Spinal cord (tissue), 10 donors: ENCODE data around the gene BAIAP2. TPM values are rescaled to one million over a fixed set of nuclear protein-coding genes. Genes with fewer than 3 reads are reported as not detected.

Experiments used
- DNase-seq, 6 donors: peaks; one replicate each; pipeline versions ENCODE4 v3.0.0 to v3.0.0-alpha.2; 2013 to 2015; ENCODE audit warnings: low spot score in 6 of 6, low read depth in 4 of 6
- H3K27ac ChIP-seq: one replicate; pipeline ENCODE4 v1.5.1; 2013; ENCODE audit warnings: low read depth, low read length, control low read depth
- H3K27me3 ChIP-seq: one replicate; pipeline ENCODE4 v1.6.1; 2013; ENCODE audit warnings: low read length; ENCODE audit not compliant: control insufficient read depth, insufficient read depth
- H3K36me3 ChIP-seq: one replicate; pipeline ENCODE4 v1.6.1; 2013; ENCODE audit warnings: low read length; ENCODE audit not compliant: control insufficient read depth, insufficient read depth
- H3K4me1 ChIP-seq: one replicate; pipeline ENCODE4 v1.6.1; 2013; ENCODE audit warnings: low read length; ENCODE audit not compliant: control insufficient read depth, insufficient read depth
- H3K4me3 ChIP-seq: one replicate; pipeline ENCODE4 v1.5.1; 2013; ENCODE audit warnings: low read depth, low read length, control low read depth
- H3K9me3 ChIP-seq: one replicate; pipeline ENCODE4 v1.6.1; 2013; ENCODE audit warnings: low read length; ENCODE audit not compliant: control insufficient read depth, insufficient read depth
- WGBS: methylation state at CpG from one replicate; pipeline ENCODE4 v1.1.5; 2013; ENCODE audit warnings: missing lambda C conversion rate; ENCODE audit not compliant: insufficient coverage; 5-methylcytosine and 5-hydroxymethylcytosine counted together
- polyA plus RNA-seq, 2 donors: library from polyadenylated mRNA; unstranded; fragments of 120-200 nt; gene quantifications; one replicate each; pipeline ENCODE4 v1.2.1, GENCODE V29; 2013; ENCODE audit not compliant: insufficient read length in 2 of 2
- total RNA-seq, 2 donors: library from RNA; depleted of rRNA in 1 of 2; stranded (reverse); fragments of 120-200 nt in 1 of 2; fragments of >200 nt in 1 of 2; gene quantifications; one replicate each; pipeline versions ENCODE4 v1.2.3 to v1.2.4, GENCODE V29; 2013 to 2014
- donor health status: healthy.

The BAIAP2 gene
- total and polyA plus RNA-seq, 4 donors = 16.8 to 55.6 (median 37.8) TPM

DNA sequence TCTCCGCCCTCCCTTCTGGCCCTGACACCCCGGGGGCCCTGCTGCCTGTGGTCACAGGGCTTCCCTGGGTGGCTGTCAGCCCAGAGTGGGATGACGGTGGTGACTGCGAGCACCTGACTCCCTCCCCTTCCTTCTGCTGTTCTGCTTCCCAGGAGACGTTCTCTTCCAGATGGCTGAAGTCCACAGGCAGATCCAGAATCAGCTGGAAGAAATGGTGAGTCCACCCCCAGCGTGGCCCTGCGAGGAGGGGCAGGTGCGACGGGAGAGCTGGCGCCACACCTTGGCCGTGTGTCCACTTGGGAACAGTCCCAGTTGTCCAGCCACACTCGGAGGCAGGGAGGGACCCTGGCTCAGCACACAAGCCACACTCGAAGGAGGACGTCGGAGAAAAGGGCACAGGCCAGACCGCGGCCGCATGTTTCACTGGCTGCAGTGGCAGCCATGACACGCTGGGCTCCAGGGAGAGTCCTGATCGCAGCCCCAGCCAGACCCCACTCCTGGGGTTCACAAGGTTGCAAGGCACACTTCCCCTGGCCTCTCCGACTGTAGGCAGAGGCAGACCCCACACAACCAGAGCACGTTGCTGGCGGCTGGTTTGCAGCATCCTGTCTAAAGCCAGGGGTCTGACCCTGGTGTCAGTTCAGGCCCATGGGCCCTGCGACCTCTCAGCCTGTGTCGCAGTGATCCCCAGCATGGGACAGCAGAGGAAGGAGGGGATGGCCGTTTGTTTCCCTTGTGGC lies 49.9 kb downstream of the BAIAP2 start:
- DNase-seq = no peak
- no peak overlapping the region for H3K4me3 ChIP-seq
- no peak overlapping the region for H3K27ac ChIP-seq
- peaks cover 96% of the 10 kb centered on the region for H3K36me3 ChIP-seq
- WGBS = 73% methylated on average over 26 of the region's 26 CpGs
- H3K27me3 ChIP-seq = no peaks in the 10 kb centered on the region
- no peaks in the 10 kb centered on the region for H3K9me3 ChIP-seq
- H3K4me1 ChIP-seq = peaks cover 51% of the 10 kb centered on the region

- peaks cover 97% of the 10 kb centered on the region for H3K36me3 ChIP-seq
- H3K9me3 ChIP-seq = no peaks in the 10 kb centered on the region
- 86% methylated on average over 20 of the region's 20 CpGs for WGBS
- no peak for DNase-seq
- H3K27ac ChIP-seq = no peak overlapping the region
- H3K27me3 ChIP-seq = no peaks in the 10 kb centered on the region
- H3K4me1 ChIP-seq = peaks cover 50% of the 10 kb centered on the region
- H3K4me3 ChIP-seq = no peak overlapping the region
Measured at GRCh38 chr17:81085420-81085911, 50.5 kb downstream of the BAIAP2 start.

GRCh38 chr17:81086789-81087551 lies 52.0 kb downstream of the BAIAP2 start:
- no peak overlapping the region for H3K4me3 ChIP-seq
- no peaks in the 10 kb centered on the region for H3K9me3 ChIP-seq
- no peaks in the 10 kb centered on the region for H3K27me3 ChIP-seq
- H3K36me3 ChIP-seq = peaks cover 95% of the 10 kb centered on the region
- H3K27ac ChIP-seq = no peak overlapping the region
- peaks cover 47% of the 10 kb centered on the region for H3K4me1 ChIP-seq
- no peak for DNase-seq
- WGBS = 94% methylated on average over 31 of the region's 32 CpGs

- Histone ChIP-seq H3K9me3 (no peaks in the 10 kb centered on the region), H3K27ac (no peak overlapping the region), H3K4me3 (no peak overlapping the region), H3K36me3 (peaks cover 82% of the 10 kb centered on the region), H3K4me1 (peaks cover 53% of the 10 kb centered on the region), H3K27me3 (no peaks in the 10 kb centered on the region)
- no peak for DNase-seq
- 73% methylated on average over 19 of the region's 26 CpGs for WGBS
Measured at GRCh38 chr17:81090361-81091136, 55.6 kb downstream of the BAIAP2 start.

- no peak for DNase-seq
- H3K4me1 ChIP-seq = peaks cover 59% of the 10 kb centered on the region
- H3K9me3 ChIP-seq = no peaks in the 10 kb centered on the region
- H3K36me3 ChIP-seq = peaks cover 81% of the 10 kb centered on the region
- no peaks in the 10 kb centered on the region for H3K27me3 ChIP-seq
- WGBS = 87% methylated on average over 7 of the region's 9 CpGs
- no peak overlapping the region for H3K4me3 ChIP-seq
- H3K27ac ChIP-seq = no peak overlapping the region
Measured at GRCh38 chr17:81091154-81091553, 56.2 kb downstream of the BAIAP2 start.

GRCh38 chr17:81091774-81092517 lies 57.0 kb downstream of the BAIAP2 start:
- Histone ChIP-seq H3K4me1 (peaks cover 67% of the 10 kb centered on the region), H3K27ac (no peak overlapping the region), H3K27me3 (no peaks in the 10 kb centered on the region), H3K36me3 (peaks cover 81% of the 10 kb centered on the region), H3K9me3 (no peaks in the 10 kb centered on the region), H3K4me3 (no peak overlapping the region)
- WGBS = 76% methylated on average over 19 of the region's 23 CpGs
- DNase-seq = no peak

DNA sequence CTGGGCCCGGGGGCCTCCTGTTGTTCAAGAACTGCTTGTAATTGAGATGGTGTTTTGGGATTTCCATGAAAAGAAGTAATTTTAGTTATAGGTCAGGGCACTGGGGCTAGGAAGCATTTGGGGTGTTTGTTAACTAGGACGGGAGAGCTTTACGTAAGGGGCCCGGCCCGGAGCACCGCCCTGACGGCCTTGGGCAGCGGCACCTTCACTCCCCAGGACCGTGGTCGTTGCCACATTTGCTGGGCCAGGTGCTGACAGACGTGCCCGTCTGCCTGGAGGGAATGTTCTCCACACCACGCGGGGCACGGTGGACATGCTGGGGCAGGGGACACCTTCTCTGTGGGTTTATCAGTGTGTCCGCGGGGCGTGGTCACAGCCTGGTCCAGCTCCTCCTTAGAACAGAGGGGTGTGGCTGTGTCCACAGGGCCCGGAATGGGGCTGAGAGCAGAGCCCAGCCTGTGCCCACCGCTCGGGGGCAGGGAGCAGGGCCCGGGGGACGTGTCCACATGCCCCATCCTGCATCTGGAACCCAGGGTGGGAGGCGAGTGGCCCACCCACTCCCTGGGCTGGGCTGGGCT lies 57.7 kb downstream of the BAIAP2 start:
- Histone ChIP-seq H3K4me1 (peaks cover 74% of the 10 kb centered on the region), H3K9me3 (no peaks in the 10 kb centered on the region), H3K4me3 (no peak overlapping the region), H3K36me3 (peaks cover 75% of the 10 kb centered on the region), H3K27me3 (no peaks in the 10 kb centered on the region), H3K27ac (no peak overlapping the region)
- no peak for DNase-seq
- WGBS = 89% methylated on average over 24 of the region's 24 CpGs

DNA sequence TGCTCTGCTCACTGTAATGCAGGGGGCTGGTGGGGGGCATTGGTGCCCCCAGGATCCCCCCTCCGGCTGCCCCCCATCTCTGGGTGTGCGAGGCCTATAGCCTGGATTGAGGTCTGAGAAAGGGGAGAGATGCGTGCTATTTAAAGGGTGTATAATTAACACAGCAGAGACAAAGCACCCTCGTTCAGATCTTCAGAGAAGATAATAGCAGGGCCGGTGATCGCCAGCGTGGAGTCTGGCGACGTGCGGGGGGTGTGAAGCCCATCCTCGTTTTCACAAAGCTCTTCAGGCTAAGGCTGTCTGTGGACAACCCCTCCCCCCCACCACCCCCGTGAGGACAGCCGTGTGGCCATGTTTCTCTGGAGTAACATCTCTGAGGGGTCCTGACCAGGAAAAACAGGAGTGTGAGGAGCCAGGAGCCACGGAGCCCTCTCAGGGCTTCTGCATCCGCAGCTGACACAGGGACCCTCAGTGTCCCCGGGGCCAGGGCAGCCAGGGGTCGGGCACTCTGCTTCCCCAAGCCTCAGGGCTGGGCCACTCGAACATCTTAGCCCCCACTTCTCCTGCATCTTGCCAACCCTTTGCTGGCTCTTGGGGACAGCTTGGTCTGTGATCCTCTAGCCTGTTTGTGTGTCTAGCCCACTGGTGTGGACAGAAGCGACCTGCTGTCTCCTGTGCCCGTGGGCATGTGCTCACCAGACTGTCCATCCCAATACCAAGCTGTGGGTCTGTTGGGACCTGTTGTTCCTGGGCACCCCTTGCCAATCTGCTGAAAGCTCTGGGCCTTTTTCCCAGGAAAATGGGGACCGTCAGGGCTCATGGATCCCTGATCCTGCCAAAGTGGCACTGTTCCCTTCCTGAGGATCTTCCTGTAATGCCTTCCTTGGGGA lies 58.9 kb downstream of the BAIAP2 start:
- DNase-seq = peak in 2 of 6 donors; percentile 39 to 55
- peaks cover 80% of the 10 kb centered on the region for H3K4me1 ChIP-seq
- peak overlapping the region; percentile 86 for H3K27ac ChIP-seq
- H3K27me3 ChIP-seq = no peaks in the 10 kb centered on the region
- no peaks in the 10 kb centered on the region for H3K9me3 ChIP-seq
- no peak overlapping the region for H3K4me3 ChIP-seq
- H3K36me3 ChIP-seq = peaks cover 71% of the 10 kb centered on the region
- WGBS = 50% methylated on average over 13 of the region's 21 CpGs
